ENCODE results near the gene BCL2L12. TPM values are rescaled to one million over a fixed set of nuclear protein-coding genes. Genes with fewer than 3 reads are reported as not detected.

BCL2L12 gene
- polyA plus RNA-seq, 1 donor = 35.9 TPM

- no peak for DNase-seq
Measured at GRCh38 chr19:49642492-49643035, 23.2 kb upstream of the BCL2L12 start.

GRCh38 chr19:49643466-49643865, 22.3 kb upstream of the BCL2L12 start:
- DNase-seq = no peak

- DNase-seq = no peak
Measured at GRCh38 chr19:49645592-49645991, 20.1 kb upstream of the BCL2L12 start.

- no peak for DNase-seq
Measured at GRCh38 chr19:49645995-49646394, 19.7 kb upstream of the BCL2L12 start.

DNA sequence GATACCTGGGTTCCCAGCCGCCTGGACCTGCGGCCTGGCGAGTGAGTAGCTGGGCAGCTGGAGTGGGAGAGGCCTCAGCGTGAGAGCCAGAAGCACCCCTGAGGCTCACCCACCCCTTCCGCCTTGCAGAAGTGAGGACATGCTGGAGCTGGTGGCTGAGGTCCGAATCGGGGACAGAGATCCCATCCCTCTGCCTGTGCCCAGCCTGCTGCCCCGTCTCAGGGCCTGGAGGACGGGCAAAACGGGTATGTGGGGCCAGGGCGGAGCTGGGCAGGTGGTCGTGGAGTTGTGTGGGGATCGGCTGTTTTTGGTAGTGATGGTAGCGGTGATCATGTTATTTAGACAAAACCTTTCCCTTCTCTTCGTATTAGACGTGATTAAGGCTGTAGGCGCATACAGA, 19.1 kb upstream of the BCL2L12 start:
- DNase-seq = no peak

- DNase-seq = no peak
Measured at GRCh38 chr19:49651029-49651819, 14.5 kb upstream of the BCL2L12 start.

DNA sequence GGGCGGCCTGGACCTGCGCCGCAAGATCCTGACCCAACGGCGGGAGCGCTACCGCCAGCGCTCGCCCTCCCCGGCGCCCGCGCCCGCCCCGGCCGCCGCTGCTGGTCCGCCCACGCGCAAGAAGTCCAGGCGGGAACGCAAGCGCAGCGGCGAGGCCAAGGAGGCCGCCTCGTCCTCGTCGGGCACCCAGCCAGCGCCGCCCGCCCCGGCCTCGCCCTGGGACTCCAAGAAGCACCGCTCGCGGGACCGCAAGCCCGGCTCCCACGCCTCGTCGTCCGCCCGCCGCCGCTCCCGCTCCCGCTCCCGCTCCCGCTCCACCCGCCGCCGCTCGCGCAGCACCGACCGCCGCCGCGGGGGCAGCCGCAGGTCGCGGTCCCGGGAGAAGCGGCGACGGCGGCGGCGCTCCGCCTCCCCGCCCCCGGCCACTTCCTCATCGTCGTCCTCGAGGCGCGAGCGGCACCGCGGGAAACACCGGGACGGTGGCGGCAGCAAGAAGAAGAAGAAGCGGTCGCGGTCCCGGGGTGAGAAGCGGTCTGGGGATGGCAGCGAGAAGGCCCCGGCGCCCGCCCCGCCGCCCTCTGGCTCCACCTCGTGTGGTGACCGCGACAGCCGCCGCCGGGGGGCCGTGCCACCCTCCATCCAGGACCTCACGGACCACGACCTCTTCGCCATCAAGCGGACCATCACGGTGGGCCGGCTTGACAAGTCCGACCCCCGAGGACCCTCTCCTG, 13.7 kb upstream of the BCL2L12 start:
- DNase-seq = no peak

GRCh38 chr19:49652551-49653465, 12.9 kb upstream of the BCL2L12 start:
- DNase-seq = no peak

- no peak for DNase-seq
Measured at GRCh38 chr19:49653466-49653806, 12.3 kb upstream of the BCL2L12 start.

GRCh38 chr19:49654581-49654980, 11.2 kb upstream of the BCL2L12 start:
- DNase-seq = no peak

DNA sequence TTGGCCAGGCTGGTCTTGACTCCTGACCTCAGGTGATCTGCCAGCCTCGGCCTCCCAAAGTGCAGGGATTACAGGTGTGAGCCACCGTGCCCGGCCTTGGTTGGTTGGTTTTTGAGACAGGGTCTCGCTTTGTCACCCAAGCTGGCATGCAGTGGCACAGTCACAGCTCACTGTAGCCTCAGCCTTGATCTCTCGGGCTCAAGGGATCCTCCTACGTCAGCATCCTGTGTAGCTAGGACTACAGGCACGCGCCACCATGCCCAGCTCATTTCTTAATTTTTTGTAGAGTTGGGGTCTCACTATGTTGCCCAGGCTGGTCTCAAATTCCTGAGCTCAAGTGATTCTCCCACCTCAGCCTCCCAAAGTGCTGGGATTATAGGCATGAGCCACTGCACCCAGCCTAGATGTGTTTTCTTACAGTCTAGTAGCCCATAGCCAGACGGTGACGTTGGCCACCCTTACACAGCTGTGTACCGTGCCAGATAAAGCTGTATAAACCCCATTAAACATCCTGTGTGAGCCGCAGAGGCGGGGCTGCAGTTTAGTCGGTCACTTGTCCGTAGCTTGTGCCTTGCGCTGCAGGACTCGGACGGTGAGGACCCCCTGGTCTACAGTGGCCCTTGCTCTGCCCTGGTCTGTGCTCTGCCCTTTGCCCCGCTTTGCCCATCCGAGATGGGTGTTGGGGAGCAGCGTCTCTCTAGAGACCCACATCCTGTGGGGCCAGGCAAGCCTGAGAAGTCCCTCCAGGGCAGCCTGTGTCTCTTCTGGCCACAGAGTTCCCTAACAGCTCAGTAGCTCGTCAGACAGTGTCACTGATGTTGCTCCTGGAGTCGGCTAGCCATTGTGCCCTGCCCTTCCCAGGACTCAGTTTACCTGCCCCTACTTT, 9.9 kb upstream of the BCL2L12 start:
- no peak for DNase-seq

- no peak for DNase-seq
Measured at GRCh38 chr19:49656456-49657109, 9.2 kb upstream of the BCL2L12 start.

DNA sequence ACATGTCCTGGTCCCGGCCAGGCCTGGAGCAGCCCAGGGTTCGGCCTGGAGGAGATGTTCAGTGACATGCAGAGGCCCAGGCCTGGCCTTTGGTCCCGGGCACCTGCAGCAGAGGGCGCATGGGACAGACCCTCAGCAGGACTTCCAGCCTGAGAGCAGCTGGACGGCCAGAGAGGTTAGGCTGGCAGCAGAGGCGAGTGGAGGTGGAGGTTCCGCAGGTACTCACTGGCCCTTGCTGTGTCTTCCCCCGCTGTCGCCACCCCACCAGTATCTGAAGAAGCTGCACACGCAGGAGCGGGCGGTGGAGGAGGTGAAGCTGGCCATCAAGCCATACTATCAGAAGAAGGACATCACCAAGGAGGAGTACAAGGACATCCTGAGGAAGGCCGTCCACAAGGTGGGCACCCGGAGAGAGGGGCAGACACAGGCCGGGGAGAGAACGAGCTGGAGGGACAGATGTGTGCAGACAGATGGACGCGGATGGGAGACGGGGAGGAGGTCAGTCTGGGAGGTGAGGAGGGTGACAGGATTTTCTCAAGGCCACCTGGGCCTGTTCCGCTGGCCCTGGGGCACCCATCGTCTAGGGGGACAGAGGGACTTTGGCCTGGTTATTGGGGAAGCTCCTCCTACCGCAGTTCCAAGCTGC, 8.1 kb upstream of the BCL2L12 start:
- DNase-seq = no peak

- DNase-seq = no peak
Measured at GRCh38 chr19:49658139-49658517, 7.6 kb upstream of the BCL2L12 start.

DNA sequence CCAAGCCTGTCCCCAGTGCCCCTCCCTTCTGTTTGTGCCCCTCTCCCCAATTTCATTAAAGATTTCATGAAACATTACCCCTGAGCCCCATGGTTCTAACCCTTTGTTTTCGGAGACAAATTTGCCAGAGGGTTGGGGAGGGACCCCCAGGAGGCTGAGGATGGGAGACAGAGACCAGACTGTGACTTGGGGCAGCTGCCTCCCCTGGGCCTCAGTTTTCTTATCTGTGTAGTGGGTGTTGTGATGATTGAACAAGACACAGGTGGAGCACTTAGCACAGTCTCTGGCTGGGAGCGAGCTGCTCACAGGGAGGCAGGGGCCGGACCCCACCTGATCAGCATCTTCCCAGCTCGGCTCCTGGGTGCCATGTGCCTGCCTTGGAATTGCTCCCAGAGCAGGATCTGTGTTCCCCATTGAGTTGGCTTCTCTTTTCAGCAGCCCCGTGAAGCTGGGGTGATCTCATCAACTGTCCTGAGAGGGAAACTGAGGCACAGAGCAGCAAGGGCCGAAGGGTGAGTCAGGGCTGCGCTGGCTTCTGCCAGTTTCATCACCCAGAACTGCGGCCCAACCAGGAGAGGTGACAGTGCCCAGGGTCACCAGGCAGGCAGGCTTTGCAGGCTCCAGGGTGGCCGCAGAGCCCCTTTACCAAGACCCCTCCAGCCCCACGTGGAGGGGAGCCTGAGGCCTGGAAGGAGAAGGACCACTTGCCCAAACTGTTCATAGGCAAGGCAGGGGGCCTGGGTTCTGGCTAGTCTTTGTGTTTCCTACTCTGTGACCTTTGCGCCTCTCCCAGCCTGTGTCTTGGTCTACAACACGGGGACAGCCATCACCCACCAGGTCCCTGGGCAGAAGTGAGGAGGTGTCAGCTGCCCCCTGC, 6.9 kb upstream of the BCL2L12 start:
- no peak for DNase-seq

DNA sequence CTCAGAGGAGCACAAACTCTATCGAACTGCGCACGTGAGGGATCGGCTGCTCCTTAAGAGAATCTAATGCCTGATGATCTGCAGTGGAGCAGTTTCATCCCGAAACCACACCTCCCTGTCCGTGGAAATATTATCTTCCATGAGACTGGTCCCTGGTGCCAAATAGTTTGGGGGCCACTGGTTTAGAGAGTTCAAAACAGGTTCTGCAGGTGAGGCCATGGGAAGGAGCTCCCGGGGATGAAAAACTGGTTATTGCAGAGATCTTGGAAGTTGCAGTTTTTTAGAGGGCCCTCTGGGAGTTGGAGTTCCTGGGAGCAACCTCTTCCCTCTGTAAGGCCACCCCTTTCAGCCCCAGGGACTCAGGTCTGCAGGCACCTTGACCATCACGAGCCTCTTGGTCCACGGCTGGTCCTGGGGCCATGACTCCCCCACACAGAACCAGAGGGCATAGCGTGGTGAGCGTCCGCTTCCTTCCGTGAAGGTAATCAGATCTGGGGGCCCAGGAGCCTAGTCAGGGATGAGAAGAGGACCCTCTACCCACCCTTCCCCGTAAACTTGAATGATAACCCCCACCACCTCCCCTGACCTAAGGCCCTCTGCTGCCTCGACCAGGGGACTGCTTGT, 5.3 kb upstream of the BCL2L12 start:
- DNase-seq = no peak

GRCh38 chr19:49662011-49662410, 3.7 kb upstream of the BCL2L12 start:
- no peak for DNase-seq

DNA sequence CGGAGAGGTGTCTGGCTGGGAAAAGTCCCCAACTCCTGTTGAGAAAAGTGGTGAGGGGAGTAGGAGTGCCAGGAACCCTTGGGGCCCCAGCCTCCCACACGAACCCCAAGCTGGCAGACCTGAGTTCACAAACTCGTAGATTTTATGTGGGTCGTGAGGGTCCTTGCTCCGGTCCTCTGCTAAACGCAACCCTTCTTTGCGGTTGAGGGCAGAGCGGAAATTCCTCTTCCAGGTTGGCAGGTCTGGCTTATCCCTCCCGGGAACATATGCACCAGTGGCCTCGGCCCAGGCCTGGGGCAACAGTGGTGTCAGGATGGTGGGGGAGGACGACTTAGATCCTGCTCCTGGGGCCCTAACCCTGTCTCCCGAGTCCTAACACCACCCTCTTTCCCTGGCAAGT, 2.5 kb upstream of the BCL2L12 start:
- no peak for DNase-seq
